Activated CD8-positive, alpha-beta memory T cell treated with anti-CD3 and anti-CD28 coated beads, Interleukin-2, amount 50 U/mL, for 1 hour (primary cell): ENCODE data around the gene HDAC9.

ENCODE experiments used
- DNase-seq: peaks from one replicate; pipeline ENCODE4 v3.0.0-alpha.2; 2020; ENCODE audit errors: extremely low read depth

HDAC9 gene

GRCh38 chr7:18555968-18556367 lies 60.4 kb downstream of the HDAC9 start:
- no peak for DNase-seq

GRCh38 chr7:18558503-18558902 lies 63.0 kb downstream of the HDAC9 start:
- no peak for DNase-seq

GRCh38 chr7:18558910-18559309 lies 63.4 kb downstream of the HDAC9 start:
- no peak for DNase-seq

- no peak for DNase-seq
Observed at GRCh38 chr7:18559756-18560155, 64.2 kb downstream of the HDAC9 start.

GRCh38 chr7:18564779-18565178 lies 69.2 kb downstream of the HDAC9 start:
- no peak for DNase-seq

- no peak for DNase-seq
Observed at GRCh38 chr7:18565337-18565736, 69.8 kb downstream of the HDAC9 start.

GRCh38 chr7:18566205-18566604 lies 70.7 kb downstream of the HDAC9 start:
- no peak for DNase-seq

GRCh38 chr7:18566829-18567228 lies 71.3 kb downstream of the HDAC9 start:
- DNase-seq, result no peak

GRCh38 chr7:18570441-18570840 lies 74.9 kb downstream of the HDAC9 start:
- no peak for DNase-seq

- DNase-seq, result no peak
Observed at GRCh38 chr7:18570890-18571478, 75.4 kb downstream of the HDAC9 start.

GRCh38 chr7:18572154-18572553 lies 76.6 kb downstream of the HDAC9 start:
- DNase-seq, result no peak

- no peak for DNase-seq
Observed at GRCh38 chr7:18572885-18573284, 77.3 kb downstream of the HDAC9 start.

- DNase-seq, result no peak
Observed at GRCh38 chr7:18573410-18574234, 78.1 kb downstream of the HDAC9 start.

GRCh38 chr7:18574235-18574540 lies 78.6 kb downstream of the HDAC9 start:
- DNase-seq, result no peak

GRCh38 chr7:18574676-18575075 lies 79.1 kb downstream of the HDAC9 start:
- no peak for DNase-seq

GRCh38 chr7:18575622-18576572 lies 80.3 kb downstream of the HDAC9 start:
- no peak for DNase-seq

- DNase-seq, result no peak
Observed at GRCh38 chr7:18577096-18577771, 81.7 kb downstream of the HDAC9 start.

GRCh38 chr7:18579698-18580097 lies 84.1 kb downstream of the HDAC9 start:
- no peak for DNase-seq

GRCh38 chr7:18580950-18581349 lies 85.4 kb downstream of the HDAC9 start:
- DNase-seq, result no peak

GRCh38 chr7:18583305-18583704 lies 87.8 kb downstream of the HDAC9 start:
- DNase-seq, result no peak

- no peak for DNase-seq
Observed at GRCh38 chr7:18590241-18590640, 94.7 kb downstream of the HDAC9 start.

GRCh38 chr7:18590744-18591340 lies 95.3 kb downstream of the HDAC9 start:
- no peak for DNase-seq
